Astrocyte (in vitro differentiated cells and primary cell): ENCODE results near the gene IRF4.

Source experiments
- EZH2 ChIP-seq: IDR thresholded peaks from 2 replicates; pipeline ENCODE4 v1.6.1; 2012; ENCODE audit warnings: mild to moderate bottlenecking, low read length, inconsistent platforms; ENCODE audit not compliant: insufficient read depth
- TF ChIP-seq, protein P1 (sequence below): IDR thresholded peaks from 2 replicates; pipeline ENCODE4 v1.5.1; 2011; ENCODE audit warnings: low read depth, mild to moderate bottlenecking, inconsistent platforms, low read length, moderate library complexity; ENCODE audit not compliant: insufficient read depth

DNA sequence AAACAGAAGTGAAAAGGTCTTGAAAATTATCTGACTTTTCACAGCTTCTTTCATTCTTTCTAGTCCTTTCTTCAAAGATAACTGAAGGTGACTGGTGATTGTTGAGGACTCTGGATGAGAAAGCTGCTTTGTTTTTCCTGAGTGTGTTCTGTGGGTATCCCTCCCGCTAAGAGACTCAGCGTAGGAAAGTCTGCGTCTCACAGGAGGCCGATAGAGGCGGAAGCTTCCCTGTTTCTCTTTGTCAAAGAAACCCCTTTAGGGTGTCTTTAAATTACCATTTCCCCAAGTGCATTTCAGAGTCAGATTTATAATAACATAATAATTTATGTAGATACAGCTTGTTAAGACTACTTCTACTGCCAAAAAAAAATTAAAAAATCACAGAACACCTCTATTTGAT, 31.2 kb upstream of the IRF4 start:
- TF ChIP-seq, protein P1, sequence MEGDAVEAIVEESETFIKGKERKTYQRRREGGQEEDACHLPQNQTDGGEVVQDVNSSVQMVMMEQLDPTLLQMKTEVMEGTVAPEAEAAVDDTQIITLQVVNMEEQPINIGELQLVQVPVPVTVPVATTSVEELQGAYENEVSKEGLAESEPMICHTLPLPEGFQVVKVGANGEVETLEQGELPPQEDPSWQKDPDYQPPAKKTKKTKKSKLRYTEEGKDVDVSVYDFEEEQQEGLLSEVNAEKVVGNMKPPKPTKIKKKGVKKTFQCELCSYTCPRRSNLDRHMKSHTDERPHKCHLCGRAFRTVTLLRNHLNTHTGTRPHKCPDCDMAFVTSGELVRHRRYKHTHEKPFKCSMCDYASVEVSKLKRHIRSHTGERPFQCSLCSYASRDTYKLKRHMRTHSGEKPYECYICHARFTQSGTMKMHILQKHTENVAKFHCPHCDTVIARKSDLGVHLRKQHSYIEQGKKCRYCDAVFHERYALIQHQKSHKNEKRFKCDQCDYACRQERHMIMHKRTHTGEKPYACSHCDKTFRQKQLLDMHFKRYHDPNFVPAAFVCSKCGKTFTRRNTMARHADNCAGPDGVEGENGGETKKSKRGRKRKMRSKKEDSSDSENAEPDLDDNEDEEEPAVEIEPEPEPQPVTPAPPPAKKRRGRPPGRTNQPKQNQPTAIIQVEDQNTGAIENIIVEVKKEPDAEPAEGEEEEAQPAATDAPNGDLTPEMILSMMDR: no peak
- no peak for TF ChIP-seq EZH2
